ENCODE data around the gene RFWD3. TPM values are rescaled to one million over a fixed set of nuclear protein-coding genes. Genes with fewer than 3 reads are reported as not detected.

Gene RFWD3
- total and polyA plus RNA-seq, 2 of the 4 experiments (the other 2 are of a cell fraction): 16.7 to 27.6 TPM

DNA sequence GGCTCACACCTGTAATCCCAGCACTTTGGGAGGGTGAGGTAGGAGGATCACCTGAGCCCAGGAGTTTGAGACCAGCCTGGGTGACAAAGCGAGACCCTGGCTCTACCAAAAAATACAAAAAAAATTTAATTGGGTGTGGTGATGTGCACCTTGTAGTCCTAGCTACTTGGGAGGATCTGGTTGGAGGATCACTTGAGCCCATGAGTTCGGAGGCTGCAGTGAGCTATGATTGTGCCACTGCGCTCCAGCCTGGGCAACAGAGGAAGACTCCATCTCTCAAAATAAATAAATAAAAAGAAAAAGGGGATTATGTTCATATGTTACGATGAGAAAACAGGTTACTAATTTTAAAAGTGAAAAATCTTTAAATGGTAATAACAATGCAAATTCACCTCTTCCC is 33.0 kb upstream of the RFWD3 start:
- Histone ChIP-seq H3K56ac (ENCODE audit: extremely low read depth, insufficient read depth, low read length) (no peak overlapping the region), H3K79me1 (ENCODE audit: low read depth in 1 of 2, low read length in 2 of 2) (peaks cover 7 to 14% of the 10 kb centered on the region in 2 experiments; a peak in 3 of 4 replicates), H3K23ac (ENCODE audit: low read depth, low read length) (peak overlapping the region; percentile 75), H3K9ac (ENCODE audit: low read depth, low read length) (no peak overlapping the region), H3K4me2 (ENCODE audit: low read depth, low read length) (no peak overlapping the region; the same call in 1 of the 2 replicates), H4K5ac (ENCODE audit: low read depth, low read length) (no peak overlapping the region), H2BK20ac (ENCODE audit: low read depth, low read length) (no peak overlapping the region), H3K4ac (ENCODE audit: low read depth, low read length) (no peak overlapping the region), H3K36me3 (ENCODE audit: control insufficient read depth, insufficient read depth, low read length) (0 out of 2 replicates have a peak, but pooled peaks cover 1% of the 10 kb centered on the region), H2BK5ac (ENCODE audit: low read depth, low read length, poor library complexity, severe bottlenecking) (no peak overlapping the region), H2AK9ac (replicated peaks; ENCODE audit: low read depth, low read length, poor library complexity) (no peak overlapping the region), H3K14ac (replicated peaks; ENCODE audit: low read depth, low read length) (no peak overlapping the region), H3K27ac (ENCODE audit: insufficient read depth, low read length) (no peak overlapping the region), H4K91ac (ENCODE audit: insufficient read depth, low read depth, low read length) (no peak overlapping the region), H3K18ac (ENCODE audit: low read depth, low read length) (no peak overlapping the region), H2AFZ (replicated peaks; ENCODE audit: low read length, poor library complexity) (no peak overlapping the region), H3K27me3 (ENCODE audit: control insufficient read depth, insufficient read depth, low read length) (no peaks in the 10 kb centered on the region), H3K4me1 (ENCODE audit: control insufficient read depth, insufficient read depth, low read length) (no peaks in the 10 kb centered on the region), H2BK120ac (ENCODE audit: low read depth, low read length) (no peak overlapping the region), H2AK5ac (ENCODE audit: low read depth, low read length) (0 out of 2 replicates have a peak overlapping the region, but pooled peaks have one; percentile 33), H4K8ac (ENCODE audit: low read depth in 2 of 2, low read length in 2 of 2) (peak overlapping the region in 1 of 2 experiments; percentile 25; a peak in 1 of 4 replicates), H3K9me1 (ENCODE audit: insufficient read depth, low read length) (0 out of 2 replicates have a peak, but pooled peaks cover 3% of the 10 kb centered on the region), H2BK15ac (ENCODE audit: low read depth, low read length) (no peak overlapping the region), H3K4me3 (ENCODE audit: insufficient read depth, low read depth, low read length) (no peak overlapping the region; the same call in 1 of the 2 replicates), H4K20me1 (ENCODE audit: insufficient read depth, low read length) (no peaks in the 10 kb centered on the region), H3K9me3 (ENCODE audit: control insufficient read depth, insufficient read depth, low read length) (no peaks in the 10 kb centered on the region)
- no TSS peak for BruUV-seq (replicated peaks)
- CTCF ChIA-PET: interaction anchor here (1.4 to 3.2 kb wide), 2 partner anchors 41 to 163 kb away, joined by 5 to 22 read pairs; no protein-coding TSS in a partner anchor
- no CpG with 5 or more reads among the region's 4 CpGs for WGBS, 2 experiments (ENCODE audit: extremely low coverage in 2 of 2, insufficient read length in 1 of 2)
- DNase-seq (no peak), ATAC-seq (ENCODE audit: low read depth) (no peak)
- in situ Hi-C loops (cut with MboI; ENCODE audit: low sequenced_read_pairs): no loop called here
- TF ChIP-seq MAFK (IDR thresholded peaks at IDR 0.05; ENCODE audit: low read depth, low read length): no peak
- TF ChIP-seq CEBPB (IDR thresholded peaks at IDR 0.05; ENCODE audit: low read depth, low read length): no peak
- no peak for TF ChIP-seq MAZ (IDR thresholded peaks at IDR 0.05; ENCODE audit: borderline replicate concordance, low read depth, low read length)
- TF ChIP-seq RFX5 (IDR thresholded peaks at IDR 0.05; ENCODE audit: low read depth, low read length): no peak
- no peak for TF ChIP-seq SMC3 (IDR thresholded peaks at IDR 0.05; ENCODE audit: low read depth, low read length)
- no peak for TF ChIP-seq BHLHE40 (IDR thresholded peaks at IDR 0.05; ENCODE audit: low read depth, low read length)
- POLR2A ChIA-PET (ENCODE audit: unreplicated experiment): no interaction called here
- dilution Hi-C loops (cut with HindIII; ENCODE audit: low sequenced_read_pairs, unreplicated experiment): no loop called here
- intact Hi-C loops (cut with micrococcal nuclease): no loop called here

All from IMR-90 (cell line).